Hematopoietic multipotent progenitor cell treated with erythropoietin and hydrocortisone succinate and interleukin-3 and kit ligand, for 15 days (in vitro differentiated cells): Measurements from ENCODE around the gene ZNF583.

Source experiments
- DNase-seq: peaks from one replicate; pipeline ENCODE4 v3.0.0-alpha.2; 2015; ENCODE audit warnings: low spot score

The ZNF583 gene

DNA sequence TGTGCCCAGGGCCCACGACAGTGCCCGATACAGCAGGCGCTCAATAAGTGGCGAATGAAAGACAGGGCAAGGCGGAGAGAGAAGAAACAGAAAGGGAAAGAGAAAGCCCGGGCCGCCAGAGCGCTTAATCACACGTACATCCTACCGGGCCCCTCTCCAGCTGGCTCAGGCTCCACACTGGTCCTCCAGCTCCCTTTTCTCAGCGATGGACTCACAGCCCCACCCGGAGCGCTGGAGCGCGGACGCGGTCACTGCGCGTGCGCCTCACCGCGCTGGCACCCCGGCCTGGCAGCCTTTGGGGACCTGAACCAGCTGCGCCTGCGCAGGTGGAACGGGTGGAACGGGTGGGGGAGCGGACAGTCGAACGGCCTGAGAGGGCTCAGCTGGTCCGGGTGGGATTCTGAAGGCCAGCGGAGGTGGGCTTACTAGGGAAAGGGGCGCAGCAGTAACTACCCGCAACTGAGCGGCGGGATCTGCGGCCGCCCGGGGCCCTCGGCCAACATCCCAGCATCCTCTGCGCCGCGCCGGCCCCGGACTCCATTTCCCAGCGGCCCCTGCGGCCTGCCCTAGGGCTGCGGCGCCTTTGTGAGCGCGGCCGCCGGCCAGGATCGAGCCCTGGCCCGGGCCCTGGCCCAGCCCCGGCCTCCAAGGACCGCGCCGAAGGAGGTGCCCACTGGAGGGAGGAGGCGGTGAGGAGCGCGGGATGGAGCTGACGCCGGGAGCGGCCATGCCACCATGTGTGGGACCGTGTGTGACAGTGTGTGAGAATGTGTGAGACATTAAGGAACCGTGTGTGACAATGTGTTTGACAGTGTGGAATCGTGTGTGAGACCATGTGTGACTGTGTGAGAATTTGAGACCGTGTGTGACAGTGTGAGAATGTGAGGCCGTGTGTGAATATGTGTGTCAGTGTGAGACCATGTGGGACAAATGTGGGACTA, at the start of gene ZNF583:
ZNF583 (plus strand) TSS at position 569 of the 941 bp plus-strand sequence. CDS start 2,783 bp downstream, outside the sequence.
- peak; percentile 91 for DNase-seq

DNA sequence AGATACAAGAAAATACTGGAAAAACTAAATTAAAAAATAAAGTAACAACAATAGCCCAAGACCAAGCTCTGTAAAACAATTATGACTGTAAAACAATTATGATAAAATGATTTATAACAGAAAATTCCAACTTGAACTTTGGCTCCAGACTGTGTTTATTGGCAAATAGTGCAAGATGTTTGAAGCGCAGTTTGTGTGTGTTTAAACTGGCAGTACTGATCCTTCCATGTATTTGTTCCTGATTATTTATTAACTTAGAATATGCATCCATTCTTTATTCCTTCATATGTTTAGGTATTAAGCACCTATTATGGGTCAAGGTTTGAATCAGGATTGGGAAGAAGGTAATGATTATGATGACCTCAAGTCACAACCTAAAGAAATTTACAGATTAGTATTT, 48.6 kb upstream of the ZNF583 start:
- DNase-seq, result no peak

DNA sequence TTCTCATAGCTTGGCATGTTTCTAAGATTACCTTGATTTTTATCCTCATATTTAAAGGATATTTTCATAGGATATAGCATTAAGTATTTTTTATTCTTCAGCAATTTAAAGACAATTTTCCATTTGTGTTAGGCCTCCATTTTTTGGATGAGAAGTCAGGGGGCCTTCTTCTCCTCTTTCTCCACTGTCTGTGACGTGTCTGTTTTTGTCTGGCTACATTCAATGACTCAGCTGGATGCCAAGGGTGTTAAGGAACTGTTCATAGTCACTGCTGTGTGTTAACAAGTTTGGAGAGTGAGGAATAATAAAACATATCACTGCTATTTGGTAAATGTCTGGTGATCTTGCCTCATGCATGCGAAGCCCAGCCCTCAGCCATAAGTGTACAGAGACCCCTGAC, 47.2 kb upstream of the ZNF583 start:
- DNase-seq, result no peak

DNA sequence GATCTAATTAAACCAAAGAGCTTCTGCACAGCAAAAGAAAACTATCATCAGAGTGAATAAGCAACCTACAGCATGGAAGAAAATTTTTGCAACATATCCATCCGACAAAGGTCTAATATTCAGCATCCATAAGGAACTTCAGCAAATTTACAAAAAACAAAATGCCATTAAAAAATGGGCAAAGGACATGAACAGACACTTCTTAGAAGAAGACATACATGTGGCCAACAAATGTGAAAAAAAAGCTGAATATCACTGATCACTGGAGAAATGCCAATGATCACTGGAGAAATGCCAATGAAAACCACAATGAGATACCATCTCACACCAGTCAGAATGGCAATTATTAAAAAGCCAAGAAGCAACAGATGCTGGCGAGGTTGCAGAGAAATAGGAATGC, 43.3 kb upstream of the ZNF583 start:
- DNase-seq, result no peak

DNA sequence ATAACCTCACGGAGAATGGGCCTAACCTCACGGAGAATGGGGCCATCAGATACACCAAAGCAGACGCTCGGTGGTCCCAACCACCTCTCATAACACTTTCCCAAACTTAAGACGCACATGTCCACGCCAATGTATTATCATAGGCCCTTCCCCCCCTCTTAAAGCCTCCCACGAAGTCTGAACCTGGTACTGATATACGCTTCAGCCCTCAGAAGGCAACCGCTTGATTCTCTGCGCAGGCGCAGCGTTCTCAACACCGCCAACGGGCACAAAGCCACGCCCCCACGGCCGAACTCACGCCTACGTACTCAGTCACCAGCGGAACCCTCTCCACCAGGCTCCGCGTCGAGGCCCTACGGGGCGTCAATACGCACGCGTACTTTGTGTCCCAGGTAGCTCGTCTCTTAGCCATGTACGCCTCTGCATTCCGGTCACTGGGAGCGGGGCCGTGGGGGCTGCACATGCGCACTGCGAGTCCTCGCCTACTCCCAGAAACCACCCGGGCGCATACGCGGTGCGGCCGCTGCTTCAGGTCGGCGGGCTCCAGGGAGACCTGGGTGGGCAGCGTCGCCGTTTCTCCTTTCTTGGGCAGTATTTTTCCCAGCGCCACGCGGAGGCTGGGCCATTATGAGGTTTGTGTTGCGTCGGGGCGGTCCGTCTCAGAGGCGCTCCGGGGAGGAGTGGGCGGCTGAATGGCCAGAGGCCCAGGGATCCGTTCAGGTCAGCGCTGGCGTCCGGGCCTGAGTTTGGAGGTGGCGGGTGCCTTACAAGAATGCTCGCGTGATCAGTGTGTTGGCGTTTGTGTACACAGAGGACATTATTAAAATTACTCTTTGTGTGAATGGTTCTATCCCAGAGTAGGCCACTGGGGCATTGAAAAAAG, 36.1 kb upstream of the ZNF583 start:
- DNase-seq, result peak; percentile 75

DNA sequence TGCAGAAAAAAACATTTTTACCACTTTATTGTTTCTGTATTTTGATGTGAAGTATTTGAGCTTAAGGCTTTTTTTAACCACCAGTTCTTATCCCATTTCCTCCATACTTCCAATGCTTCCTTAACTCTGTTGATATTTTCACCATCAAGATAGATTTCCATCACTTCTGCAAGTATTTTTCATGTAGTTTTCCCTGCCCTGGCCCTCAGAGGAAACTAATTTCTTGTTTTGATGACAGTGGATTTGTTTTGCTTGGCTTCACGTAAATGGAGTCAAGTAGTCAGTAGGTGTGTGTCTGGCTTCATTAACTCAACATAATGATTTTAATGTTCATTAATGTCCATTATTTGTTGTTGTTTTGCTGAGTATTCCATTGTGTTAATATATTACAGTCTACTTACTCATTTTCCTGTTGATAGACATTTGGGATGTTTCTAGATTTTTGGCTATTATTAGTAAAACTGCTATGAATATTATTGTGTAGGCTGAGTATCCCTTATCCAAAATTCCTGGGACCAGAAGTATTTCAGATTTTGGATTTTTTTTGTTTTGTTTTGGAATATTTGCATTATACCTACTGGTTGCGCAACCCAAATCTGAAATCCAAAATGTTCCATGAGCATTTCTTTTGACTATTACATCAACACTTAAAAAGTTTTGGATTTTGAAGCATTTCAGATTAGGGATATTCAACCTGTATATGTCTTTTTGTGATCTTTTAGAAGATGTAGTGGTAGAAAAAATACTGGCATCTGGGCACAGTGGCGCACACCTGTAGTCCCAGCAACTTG, 34.1 kb upstream of the ZNF583 start:
- DNase-seq, result no peak

DNA sequence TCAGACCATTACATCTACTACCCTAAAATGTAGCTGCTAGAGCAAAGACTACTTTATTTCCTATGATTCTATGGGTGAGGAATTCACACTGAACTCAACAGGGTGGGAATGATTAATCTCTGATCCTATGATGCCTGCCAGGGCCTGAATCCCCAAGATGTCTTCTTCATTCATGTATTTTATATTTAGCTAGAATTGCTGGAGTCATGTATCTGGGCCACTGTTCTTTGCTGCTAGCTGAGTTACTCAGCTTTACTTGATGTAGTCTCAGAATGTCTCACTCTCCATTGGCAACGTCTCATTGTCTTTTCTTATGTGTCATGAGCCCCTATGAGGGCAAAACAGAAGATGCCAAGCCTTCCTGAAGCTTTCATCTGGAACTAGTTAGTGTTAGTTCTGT, 31.9 kb upstream of the ZNF583 start:
- DNase-seq, result no peak

DNA sequence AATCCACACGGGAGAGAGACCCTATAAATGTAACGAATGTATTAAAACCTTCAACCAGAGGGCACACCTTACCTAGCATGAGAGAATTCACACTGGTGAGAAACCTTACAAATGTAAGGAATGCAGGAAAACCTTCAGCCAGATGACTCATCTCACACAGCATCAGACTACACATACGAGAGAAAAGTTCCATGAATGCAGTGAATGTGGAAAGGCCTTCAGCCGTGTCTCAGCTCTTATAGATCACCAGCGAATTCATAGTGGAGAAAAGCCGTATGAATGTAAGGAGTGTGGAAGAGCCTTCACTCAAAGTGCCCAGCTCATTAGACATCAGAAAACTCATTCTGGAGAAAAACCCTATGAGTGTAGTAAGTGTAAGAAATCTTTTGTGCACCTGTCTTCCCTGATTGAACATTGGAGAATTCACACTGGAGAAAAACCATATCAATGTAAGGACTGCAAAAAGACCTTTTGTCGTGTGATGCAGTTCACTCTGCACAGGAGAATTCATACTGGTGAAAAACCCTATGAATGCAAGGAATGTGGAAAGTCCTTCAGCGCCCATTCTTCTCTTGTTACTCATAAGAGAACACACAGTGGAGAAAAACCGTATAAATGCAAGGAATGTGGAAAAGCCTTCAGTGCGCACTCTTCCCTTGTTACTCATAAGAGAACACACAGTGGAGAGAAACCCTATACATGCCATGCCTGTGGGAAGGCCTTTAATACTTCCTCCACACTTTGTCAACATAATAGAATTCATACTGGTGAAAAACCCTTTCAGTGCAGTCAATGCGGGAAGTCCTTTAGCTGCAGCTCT, 26.8 kb upstream of the ZNF583 start:
- DNase-seq, result no peak

DNA sequence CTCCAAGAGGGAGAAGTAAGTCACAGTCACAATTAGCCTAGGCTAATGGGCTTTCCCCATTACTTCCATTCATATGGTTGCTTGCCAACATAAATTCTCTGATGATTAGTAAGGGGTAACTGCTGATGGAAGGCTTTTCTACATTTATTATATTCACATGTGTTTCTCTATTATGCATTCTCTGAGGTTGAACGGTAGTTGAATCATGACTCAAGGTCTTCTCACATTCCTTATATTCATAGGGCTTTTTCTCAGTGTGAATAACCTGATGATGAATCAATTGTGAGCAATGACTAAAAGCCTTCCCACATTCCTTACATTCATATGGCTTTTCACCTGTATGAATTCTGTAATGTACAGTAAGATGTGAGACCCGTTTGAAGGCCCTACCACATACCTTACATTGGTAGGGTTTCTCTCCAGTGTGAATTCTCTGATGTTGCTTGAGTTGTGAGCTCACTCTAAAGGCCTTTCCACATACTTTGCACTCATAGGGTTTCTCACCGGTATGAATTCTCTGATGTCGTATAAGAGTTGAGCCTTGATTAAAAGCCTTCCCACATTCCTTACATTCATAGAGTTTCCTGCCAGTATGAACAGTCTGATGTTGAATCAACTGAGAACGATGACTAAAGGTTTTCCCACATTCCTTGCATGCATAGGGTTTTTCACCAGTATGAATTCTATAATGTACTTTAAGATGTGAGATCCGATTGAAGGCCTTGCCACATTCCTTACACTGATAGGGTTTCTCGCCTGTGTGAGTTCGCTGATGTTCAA, 20.1 kb upstream of the ZNF583 start:
- no peak for DNase-seq

DNA sequence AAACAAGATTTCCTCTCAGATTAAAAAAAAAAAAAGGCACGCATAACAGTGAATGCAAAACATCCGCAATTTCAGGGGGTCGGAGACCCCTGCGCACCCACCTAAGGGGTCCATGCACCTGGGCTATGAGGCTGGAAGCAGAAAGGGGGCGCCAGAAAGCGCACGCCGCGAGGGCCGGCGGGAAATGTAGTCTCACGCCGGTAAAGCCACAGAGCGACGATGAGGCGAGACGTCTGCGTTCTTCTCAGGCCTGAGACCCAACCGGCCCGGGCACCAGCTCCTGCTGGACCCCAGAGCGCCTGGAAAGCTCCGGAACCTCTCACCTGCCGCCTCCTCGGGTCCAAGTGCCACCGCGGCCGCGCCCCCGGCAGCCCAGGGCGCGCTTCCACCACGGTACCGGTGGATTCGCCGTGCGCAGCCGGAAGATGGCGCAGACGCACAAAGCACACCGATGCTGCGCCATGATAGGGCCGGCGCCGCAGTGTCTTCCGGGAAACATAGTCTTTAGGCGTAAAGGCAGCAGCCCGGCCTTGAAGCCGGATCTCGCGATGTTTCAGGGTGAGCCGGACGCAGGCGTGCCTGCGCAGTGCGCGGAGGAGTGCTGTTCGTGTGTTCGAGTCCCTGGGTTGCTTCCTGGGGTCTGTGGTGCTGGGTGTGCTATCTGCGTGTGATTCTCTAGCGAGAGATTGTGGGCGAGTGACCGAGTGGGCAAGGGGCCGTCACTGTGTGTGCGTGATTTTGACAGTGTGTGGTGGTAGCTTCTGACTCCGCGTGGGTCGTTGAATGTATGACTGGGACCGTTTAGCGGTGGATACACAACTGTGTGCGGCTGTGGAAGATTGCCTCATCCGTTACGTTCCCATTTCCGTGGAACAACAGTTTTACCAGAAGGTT, 10.8 kb upstream of the ZNF583 start, which contains the start of gene ZNF582:
ZNF582 (minus strand) TSS at position 416 of the 894 bp plus-strand sequence. CDS start 1,782 bp downstream, outside the sequence.
- DNase-seq, result peak; percentile 84

DNA sequence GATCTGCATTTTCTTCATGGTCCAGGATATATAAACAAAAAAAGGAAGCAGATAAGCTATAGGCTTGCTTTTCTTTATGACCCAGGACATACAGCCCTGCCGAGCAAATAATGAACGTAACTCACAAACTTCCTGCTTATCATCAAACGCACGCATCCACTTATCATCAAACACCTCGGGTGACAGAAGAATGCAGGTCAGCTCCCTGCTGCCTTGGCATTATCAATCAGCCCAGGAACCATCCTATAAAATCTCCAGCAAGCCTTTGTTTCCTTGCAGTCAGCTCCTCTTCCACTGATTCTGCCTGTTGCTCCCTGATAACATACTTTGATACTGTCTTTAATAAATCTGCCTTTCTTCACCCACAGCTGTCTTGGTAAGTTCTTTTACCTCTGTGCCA, 5.3 kb upstream of the ZNF583 start:
- DNase-seq, result no peak

DNA sequence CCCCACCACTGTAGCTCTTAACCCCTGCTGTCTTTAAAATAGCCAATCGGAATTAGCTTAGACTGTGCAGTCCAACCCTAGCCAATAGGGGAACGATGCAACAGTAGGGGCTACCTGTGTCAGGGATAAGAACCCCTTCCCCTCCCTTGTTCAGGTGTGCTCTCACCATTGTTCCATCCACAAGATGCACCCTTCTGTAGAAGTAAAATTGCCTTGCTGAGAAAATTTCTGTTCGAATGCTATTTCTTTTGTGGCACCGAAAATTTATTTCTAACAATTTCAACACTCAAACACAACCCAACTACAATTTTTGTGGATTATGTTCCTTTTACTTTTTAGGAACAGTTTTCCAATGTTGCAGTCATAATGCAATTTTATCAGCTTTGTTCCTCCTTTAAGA, 3.6 kb upstream of the ZNF583 start:
- DNase-seq, result no peak

DNA sequence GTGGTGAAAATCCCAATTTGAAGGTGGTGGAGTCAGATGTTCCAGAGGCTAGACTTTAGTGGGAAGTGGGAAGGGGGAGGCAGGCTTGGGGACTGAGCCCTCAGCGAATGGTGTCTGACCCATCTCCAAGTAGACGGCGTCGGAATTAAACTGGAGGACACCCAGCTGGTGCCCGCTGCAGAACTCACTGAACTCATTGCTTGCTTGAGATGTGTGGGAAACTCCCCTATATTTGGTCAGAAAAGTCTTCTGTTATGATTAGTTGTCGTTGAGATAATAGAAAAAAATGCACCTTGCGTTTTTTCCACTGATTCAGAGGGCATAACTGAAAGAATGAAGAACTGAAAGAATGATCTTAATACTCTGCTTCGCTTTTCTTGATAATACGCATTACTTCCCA, 871 bp upstream of the ZNF583 start:
- no peak for DNase-seq

DNA sequence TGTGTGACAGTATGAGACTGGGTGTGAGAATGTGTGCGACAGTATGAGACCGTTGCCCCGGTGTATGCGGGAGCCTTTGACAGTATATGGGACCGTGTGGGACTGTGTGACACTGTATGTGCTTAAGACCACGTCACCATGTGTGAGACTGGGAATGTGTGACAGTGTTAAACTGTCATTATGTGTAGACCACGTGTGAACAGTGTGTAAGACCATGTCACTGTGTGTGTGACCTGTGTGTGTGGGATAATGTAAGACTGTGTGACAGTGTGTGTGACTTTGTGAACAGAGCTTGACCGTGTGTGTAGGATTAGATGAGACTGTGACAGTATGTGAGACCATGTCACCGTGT, 549 bp downstream of the ZNF583 start:
- no peak for DNase-seq

DNA sequence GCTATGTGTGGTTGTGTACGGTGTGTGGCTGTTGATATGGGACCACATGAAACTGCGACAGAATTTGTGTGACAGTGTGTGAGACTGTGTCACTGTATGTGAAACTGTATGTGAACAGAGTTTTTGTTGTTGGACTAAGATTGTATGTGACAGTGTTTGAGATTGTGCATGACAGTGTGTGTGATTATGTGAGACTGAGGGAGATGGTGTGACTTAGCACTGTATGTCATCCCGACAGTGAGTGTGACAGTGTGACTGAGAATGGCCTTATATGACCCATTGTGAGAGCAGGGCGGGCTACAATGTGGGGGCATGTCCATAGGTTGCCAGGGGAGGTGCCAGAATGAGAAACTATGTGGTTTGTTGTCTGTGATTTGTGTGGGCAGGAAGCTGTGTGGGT, 930 bp downstream of the ZNF583 start:
- no peak for DNase-seq

DNA sequence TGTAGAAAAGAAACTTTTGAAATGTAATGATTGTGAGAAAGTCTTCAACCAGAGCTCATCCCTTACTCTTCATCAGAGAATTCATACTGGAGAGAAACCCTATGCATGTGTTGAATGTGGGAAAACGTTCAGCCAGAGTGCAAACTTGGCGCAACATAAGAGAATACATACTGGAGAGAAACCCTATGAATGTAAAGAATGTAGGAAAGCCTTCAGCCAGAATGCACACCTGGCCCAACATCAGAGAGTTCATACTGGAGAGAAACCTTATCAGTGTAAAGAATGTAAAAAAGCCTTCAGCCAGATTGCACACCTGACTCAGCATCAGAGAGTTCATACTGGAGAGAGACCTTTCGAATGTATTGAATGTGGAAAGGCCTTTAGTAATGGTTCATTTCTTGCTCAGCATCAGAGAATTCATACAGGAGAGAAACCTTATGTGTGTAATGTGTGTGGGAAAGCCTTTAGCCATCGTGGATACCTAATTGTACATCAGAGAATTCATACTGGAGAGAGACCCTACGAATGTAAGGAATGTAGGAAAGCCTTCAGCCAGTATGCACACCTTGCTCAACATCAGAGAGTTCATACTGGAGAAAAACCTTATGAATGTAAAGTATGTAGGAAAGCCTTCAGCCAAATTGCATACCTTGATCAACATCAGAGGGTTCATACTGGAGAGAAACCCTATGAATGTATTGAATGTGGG, 19.3 kb downstream of the ZNF583 start:
- no peak for DNase-seq

DNA sequence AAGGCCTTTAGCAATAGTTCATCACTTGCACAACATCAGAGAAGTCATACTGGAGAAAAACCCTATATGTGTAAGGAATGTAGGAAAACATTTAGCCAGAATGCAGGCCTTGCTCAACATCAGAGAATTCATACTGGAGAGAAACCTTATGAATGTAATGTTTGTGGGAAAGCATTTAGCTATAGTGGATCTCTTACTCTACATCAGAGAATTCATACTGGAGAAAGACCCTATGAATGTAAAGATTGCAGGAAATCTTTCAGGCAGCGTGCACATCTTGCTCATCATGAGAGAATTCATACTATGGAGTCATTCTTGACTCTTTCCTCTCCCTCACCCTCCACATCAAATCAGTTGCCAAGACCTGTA, 19.8 kb downstream of the ZNF583 start:
- DNase-seq, result no peak

DNA sequence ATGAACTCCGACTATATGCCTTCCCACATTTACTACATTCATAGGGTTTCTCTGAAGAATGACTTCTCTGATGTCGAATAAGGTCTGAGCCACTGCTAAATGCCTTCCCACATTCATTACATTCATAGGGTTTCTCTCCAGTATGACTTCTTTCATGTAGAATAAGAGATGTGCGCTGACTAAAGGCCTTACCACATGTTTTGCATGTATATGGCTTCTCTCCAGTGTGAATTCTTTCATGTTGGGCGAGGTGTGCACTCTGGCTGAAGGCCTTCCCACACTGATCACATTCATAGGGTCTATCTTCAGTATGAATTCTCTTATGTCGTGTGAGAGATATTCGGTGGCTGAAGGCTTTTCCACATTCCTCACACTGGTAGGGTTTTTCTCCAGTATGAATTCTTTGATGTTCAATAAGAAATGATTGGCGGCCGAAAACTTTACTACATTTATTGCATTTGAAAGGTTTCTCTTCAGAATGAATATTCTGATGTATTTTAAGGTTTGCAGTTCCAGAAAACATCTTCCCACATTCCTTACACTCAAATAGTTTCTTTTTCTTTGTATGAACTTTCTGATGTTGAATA, 37.2 kb downstream of the ZNF583 start:
- DNase-seq, result no peak
